GM10248 (cell line): ENCODE results near the gene SFT2D2.

Experiments
- CTCF ChIA-PET: fragments of 300-600 bp; sonication (Branson Sonifier 250); formaldehyde crosslinking; extraction: SDS; loops from one replicate; lab custom pipeline; 2021; ENCODE audit warnings: antibody characterized with exemption; lab: Yijun Ruan, JAX
- POLR2A ChIA-PET: fragments of 350-650 bp; sonication (Branson Sonifier 250); formaldehyde crosslinking; extraction: SDS; loops from one replicate; lab custom pipeline; 2020; ENCODE audit warnings: antibody characterized with exemption; lab: Yijun Ruan, JAX
- DNase-seq: peaks from one replicate; pipeline ENCODE4 v3.0.0; 2012; ENCODE audit errors: extremely low spot score
- TF ChIP-seq, protein P1 (sequence below): IDR thresholded peaks from 2 replicates; pipeline ENCODE4 v1.5.1; 2012; ENCODE audit warnings: mild to moderate bottlenecking, low read depth; ENCODE audit errors: extremely low read depth, missing control alignments, control extremely low read depth

The SFT2D2 gene

DNA sequence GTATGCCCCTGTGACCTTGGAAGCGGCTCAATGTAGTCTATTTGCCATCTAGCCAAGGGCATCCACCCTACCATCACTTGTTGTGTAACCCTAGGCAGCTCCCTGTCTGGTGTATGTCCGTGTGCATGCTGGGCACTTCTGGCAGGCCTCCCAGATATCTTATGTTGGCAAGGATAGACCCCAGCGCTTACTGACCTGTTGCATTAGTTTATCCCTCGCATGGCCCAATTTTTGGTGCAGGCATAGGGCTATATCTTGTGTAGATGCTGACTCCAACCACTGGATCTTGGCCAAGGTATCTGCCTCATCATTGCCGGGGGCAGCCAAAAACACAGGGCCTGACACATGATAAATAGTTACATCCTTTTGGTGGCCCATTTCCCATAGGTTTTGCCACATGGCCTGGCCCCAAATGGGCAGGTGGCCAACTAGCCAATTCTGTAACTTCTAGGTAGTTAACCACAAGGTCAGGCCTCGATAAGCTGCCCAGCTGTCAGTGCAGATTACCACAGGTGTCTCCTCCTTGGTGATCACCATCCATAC lies 40.9 kb downstream of the SFT2D2 start:
- TF ChIP-seq, protein P1, sequence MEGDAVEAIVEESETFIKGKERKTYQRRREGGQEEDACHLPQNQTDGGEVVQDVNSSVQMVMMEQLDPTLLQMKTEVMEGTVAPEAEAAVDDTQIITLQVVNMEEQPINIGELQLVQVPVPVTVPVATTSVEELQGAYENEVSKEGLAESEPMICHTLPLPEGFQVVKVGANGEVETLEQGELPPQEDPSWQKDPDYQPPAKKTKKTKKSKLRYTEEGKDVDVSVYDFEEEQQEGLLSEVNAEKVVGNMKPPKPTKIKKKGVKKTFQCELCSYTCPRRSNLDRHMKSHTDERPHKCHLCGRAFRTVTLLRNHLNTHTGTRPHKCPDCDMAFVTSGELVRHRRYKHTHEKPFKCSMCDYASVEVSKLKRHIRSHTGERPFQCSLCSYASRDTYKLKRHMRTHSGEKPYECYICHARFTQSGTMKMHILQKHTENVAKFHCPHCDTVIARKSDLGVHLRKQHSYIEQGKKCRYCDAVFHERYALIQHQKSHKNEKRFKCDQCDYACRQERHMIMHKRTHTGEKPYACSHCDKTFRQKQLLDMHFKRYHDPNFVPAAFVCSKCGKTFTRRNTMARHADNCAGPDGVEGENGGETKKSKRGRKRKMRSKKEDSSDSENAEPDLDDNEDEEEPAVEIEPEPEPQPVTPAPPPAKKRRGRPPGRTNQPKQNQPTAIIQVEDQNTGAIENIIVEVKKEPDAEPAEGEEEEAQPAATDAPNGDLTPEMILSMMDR: no peak
- ChIA-PET POLR2A (no interaction called here), CTCF (interaction anchor here (1.5 kb wide), 1 partner anchor 12 kb away, joined by 3 read pairs; no protein-coding TSS in a partner anchor)
- DNase-seq: no peak

DNA sequence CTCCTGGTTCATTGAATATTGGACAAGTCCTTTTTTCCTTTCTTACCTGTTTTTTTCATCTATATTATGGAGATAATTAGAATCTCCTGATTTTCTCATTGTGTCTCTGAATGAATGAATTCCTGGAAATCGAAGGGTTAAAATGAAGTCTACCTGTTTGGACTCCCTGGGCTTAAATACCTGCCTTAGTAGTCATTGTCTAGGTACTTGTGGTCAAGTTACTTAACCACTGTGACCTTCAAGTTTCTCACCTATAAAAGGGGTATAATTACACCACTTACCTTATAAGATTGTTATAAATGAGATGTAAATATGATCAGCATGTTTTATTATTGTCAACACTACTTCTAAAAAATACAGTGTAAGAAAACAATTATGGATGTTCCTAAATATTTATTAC lies 45.8 kb downstream of the SFT2D2 start:
- TF ChIP-seq, protein P1: no peak
- CTCF ChIA-PET: no interaction called here

DNA sequence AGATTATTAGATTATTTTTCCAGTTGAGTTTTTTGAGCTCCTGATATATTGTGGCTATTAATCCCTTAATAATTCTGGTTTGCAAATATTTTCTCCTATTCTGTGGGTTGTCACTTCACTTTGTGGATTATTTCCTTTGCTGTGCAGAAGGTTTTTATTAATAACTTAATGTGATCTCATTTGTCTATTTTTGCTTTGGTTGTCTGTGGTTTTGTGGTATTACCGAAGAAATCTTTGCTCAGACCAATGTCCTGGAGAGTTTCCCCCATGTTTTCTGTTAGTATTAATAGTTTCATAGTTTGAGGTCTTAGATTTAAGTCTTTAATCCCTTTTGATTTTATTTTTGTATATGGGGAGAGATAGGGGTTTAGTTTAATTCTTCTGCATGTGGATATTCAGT lies 47.8 kb downstream of the SFT2D2 start:
- POLR2A ChIA-PET: no interaction called here
- TF ChIP-seq, protein P1: no peak
- CTCF ChIA-PET: no interaction called here
- no peak for DNase-seq

More for the DNA sequence above, 45.8 kb downstream of the SFT2D2 start:
- DNase-seq: no peak
- POLR2A ChIA-PET: no interaction called here

DNA sequence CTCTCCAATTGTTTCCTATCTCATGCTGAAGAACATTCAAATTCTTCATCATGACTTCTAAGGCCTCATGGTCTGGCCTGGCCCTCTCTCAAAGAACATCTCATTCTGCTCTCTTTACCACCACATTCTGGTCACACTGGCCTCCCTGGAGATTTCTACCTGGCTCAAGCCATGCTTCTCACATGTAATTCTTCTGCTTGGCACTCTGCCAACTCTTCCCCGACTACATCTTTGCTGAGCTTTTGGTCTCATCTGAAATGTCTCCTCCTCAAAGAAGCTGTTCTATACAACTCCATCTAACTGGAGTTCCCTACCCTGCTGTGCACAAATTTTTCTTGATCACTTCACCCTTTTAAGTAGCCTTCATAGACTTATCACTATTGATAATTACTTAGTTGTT lies 53.4 kb downstream of the SFT2D2 start:
- POLR2A ChIA-PET: no interaction called here
- TF ChIP-seq, protein P1: no peak
- CTCF ChIA-PET: interaction anchor here (1.2 to 1.8 kb wide), 2 partner anchors 13 to 23 kb away, joined by 3 to 4 read pairs; no protein-coding TSS in a partner anchor
- DNase-seq: no peak

DNA sequence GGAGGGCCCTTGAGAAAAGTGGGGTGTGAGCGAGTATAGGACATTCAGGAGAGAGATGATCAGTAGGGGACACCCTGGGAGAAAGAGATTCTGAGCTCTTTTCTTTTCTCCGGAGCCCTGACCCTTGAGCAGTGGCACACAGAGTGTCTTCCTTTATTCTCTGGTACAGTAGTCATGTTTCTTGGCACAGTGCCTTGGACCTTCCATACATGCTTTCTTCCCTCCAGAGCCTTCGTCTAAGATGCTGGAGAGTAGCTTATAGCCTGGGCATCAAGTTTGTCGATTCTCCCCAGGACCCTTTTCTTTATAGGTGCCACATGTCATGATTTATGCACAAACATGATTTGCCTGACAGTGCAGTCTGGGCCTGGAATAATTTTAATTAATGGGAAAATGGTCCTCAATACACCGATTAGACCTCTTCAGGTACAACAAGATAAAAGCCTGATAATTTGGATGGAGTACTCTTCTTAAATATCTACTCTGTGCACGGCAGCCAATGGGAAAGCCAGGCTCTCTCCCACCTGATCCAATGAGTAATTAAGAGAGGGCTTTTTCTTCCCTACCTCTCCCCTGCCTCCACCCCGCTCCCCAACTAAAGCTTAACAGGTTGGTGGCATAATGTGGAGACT lies 54.6 kb downstream of the SFT2D2 start, which contains the start of gene TBX19:
Gene TBX19 (plus strand): TSS at position 582 of the 632 bp plus-strand sequence. CDS start 214 bp downstream, outside the sequence.
- ChIA-PET POLR2A (no interaction called here), CTCF (interaction anchor here (1.3 kb wide), 1 partner anchor 11 kb away, joined by 4 read pairs; no protein-coding TSS in a partner anchor)
- TF ChIP-seq, protein P1: no peak
- no peak for DNase-seq

DNA sequence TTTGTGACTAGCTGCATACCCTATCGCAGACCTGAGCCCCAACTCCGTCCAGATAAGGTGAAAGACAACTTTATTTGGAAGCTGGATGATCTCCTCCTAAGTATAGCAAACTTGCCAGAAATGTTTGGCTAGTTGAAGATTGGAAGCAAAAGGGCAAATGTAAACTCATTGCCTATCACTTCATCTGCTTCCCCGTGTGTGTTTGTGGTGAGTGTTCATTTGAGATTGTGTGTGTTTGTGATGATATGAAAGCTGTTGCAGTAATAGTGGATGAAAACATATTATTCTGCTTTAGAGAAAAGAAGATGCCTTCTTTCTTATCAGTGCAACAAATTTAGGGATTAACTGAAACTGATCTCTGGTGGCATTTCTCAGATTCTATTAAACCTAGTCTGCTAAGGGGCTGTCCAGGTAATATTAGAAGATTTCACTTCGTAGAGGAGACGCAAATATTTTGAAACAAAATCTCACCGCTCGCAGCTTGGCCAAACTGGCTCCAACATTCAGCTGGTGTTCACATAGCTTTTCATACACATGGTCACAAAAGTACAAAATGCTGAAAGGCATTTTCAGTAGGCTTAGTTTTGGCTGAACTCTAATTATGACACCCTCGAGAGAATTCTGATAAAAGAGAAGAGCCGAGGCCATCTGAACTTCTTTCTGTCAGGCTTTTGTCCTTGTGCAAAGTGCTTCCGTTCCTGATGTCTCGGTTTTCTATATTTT lies 56.0 kb downstream of the SFT2D2 start:
- TF ChIP-seq, protein P1: no peak
- no peak for DNase-seq
- CTCF ChIA-PET: no interaction called here
- POLR2A ChIA-PET: no interaction called here
